GM23248 (cell line): ENCODE results near the gene AFF3. TPM values are rescaled to one million over a fixed set of nuclear protein-coding genes. Genes with fewer than 3 reads are reported as not detected.

Source experiments
- DNase-seq: peaks from one replicate; pipeline ENCODE4 v3.0.0-alpha.2; 2015
- H2AFZ ChIP-seq: fragments of 200-600 bp; sonication (generic); 2 replicates; pipeline ENCODE4 v1.6.1; 2016; ENCODE audit warnings: antibody characterized with exemption
- H3F3A ChIP-seq: fragments of 200-600 bp; sonication (generic); 2 replicates; pipeline ENCODE4 v1.6.1; 2016; ENCODE audit warnings: mild to moderate bottlenecking, antibody characterized with exemption, mixed run types; ENCODE audit not compliant: insufficient read depth
- H3K27ac ChIP-seq: fragments of 200-600 bp; sonication (generic); 2 replicates; pipeline ENCODE4 v1.5.1; 2016; ENCODE audit warnings: mild to moderate bottlenecking
- H3K27me3 ChIP-seq: fragments of 200-600 bp; sonication (generic); replicated peaks from 2 replicates; pipeline ENCODE4 v1.6.1; 2016; ENCODE audit warnings: mild to moderate bottlenecking; ENCODE audit not compliant: insufficient read depth
- H3K36me3 ChIP-seq: fragments of 200-600 bp; sonication (generic); 2 replicates; pipeline ENCODE4 v1.6.1; 2016; ENCODE audit warnings: low read depth, mild to moderate bottlenecking
- H3K4me1 ChIP-seq: fragments of 200-600 bp; sonication (generic); 2 replicates; pipeline ENCODE4 v1.6.1; 2016; ENCODE audit warnings: mild to moderate bottlenecking; ENCODE audit not compliant: insufficient read depth
- H3K4me2 ChIP-seq: fragments of 200-600 bp; sonication (generic); one replicate; pipeline ENCODE4 v1.6.1; 2016; ENCODE audit warnings: mild to moderate bottlenecking; ENCODE audit not compliant: unreplicated experiment
- H3K4me3 ChIP-seq: fragments of 200-600 bp; sonication (generic); 2 replicates; pipeline ENCODE4 v1.5.1; 2016; ENCODE audit warnings: mild to moderate bottlenecking
- H3K79me2 ChIP-seq: fragments of 200-600 bp; sonication (generic); 2 replicates; pipeline ENCODE4 v1.6.1; 2016; ENCODE audit warnings: mild to moderate bottlenecking; ENCODE audit not compliant: insufficient read depth
- H3K9ac ChIP-seq: fragments of 200-600 bp; sonication (generic); 2 replicates; pipeline ENCODE4 v1.6.1; 2016; ENCODE audit warnings: mild to moderate bottlenecking
- H3K9me2 ChIP-seq: fragments of 200-600 bp; sonication (generic); 2 replicates; pipeline ENCODE4 v1.6.1; 2016; ENCODE audit warnings: mixed run types, mild to moderate bottlenecking, moderate library complexity; ENCODE audit not compliant: insufficient read depth
- H3K9me3 ChIP-seq: fragments of 200-600 bp; sonication (generic); one replicate; pipeline ENCODE4 v1.6.1; 2017; ENCODE audit warnings: low read depth
- H4K20me1 ChIP-seq: fragments of 200-600 bp; sonication (generic); 2 replicates; pipeline ENCODE4 v1.6.0; 2016; ENCODE audit not compliant: insufficient read depth
- EZH2 ChIP-seq: fragments of 200-600 bp; sonication (generic); IDR thresholded peaks from 2 replicates; pipeline ENCODE4 v1.6.1; 2018; ENCODE audit warnings: antibody characterized with exemption, mild to moderate bottlenecking; ENCODE audit not compliant: insufficient read depth, poor library complexity, severe bottlenecking
- EZH2phosphoT487 ChIP-seq: fragments of 200-600 bp; sonication (generic); IDR thresholded peaks from 2 replicates; pipeline ENCODE4 v1.6.1; 2018; ENCODE audit warnings: antibody characterized with exemption, moderate library complexity, mild to moderate bottlenecking, low read depth; ENCODE audit not compliant: insufficient read depth
- WGBS, 2 experiments: methylation state at CpG; one replicate each; pipeline ENCODE4 v1.1.6; 2015 to 2017; ENCODE audit warnings: low lambda C conversion rate in 2 of 2, low coverage in 1 of 2; ENCODE audit errors: missing lambda C conversion rate in 2 of 2; 5-methylcytosine and 5-hydroxymethylcytosine counted together
- in situ Hi-C: fragments of 300-500 bp; cut with MboI; formaldehyde crosslinking; loops from 2 replicates; pipeline ENCODE4 v1.15.0; 2020
- polyA plus RNA-seq: library from polyadenylated mRNA; unstranded; fragments of >200 nt; fragmentation: Nextera tagmentation; extraction: Ambion mirVana; gene quantifications from 2 replicates; pipeline ENCODE4 v1.2.1, GENCODE V29; 2016
- total RNA-seq: library from RNA; depleted of rRNA; stranded (reverse); fragments of >200 nt; shearing (Covaris generic); gene quantifications from 2 replicates; pipeline ENCODE4 v1.2.3, GENCODE V29; 2014

AFF3 gene
- total and polyA plus RNA-seq, 2 experiments from 2014 or later: 0.56 to 0.86 TPM

DNA sequence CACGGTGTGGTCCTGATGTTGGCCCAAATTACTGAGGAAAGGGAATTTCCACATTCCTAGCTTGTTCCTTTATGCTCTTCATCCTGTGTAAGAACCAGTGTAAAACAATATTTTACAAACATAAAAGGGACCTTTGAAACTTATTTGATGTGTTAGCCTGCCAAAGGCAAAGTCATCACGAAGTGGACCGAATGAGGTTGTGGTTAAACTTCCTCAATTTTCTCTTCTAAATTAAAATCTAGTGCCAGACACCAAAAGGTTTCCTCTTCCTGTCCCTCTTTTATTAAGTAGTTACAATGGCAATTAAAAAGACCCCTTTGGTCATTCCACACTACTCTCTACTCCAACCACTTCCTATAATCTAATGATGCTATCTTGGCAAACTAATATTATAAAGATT lies 279.8 kb downstream of the AFF3 start:
- Histone ChIP-seq H3K9me3 (no peaks in the 10 kb centered on the region), H3K4me3 (no peak overlapping the region), H3K79me2 (no peaks in the 10 kb centered on the region), H3K4me2 (no peak overlapping the region), H3K27me3 (no peaks in the 10 kb centered on the region), H3K9ac (no peak overlapping the region), H3K27ac (no peak overlapping the region), H2AFZ (no peak overlapping the region), H3K9me2 (no peaks in the 10 kb centered on the region; the same call in 1 of the 2 replicates), H3K36me3 (no peaks in the 10 kb centered on the region), H3F3A (0 out of 2 replicates have a peak, but pooled peaks cover 16% of the 10 kb centered on the region), H4K20me1 (no peaks in the 10 kb centered on the region), H3K4me1 (peaks cover 25% of the 10 kb centered on the region)
- in situ Hi-C loops: no loop called here
- whole genome bisulfite sequencing, 2 experiments: 68 to 81% methylated on average over 3 of the region's 3 CpGs
- no peak for TF ChIP-seq EZH2phosphoT487
- TF ChIP-seq EZH2: no peak
- no peak for DNase-seq

GRCh38 chr2:99861376-99861760 lies 281.0 kb downstream of the AFF3 start:
- Histone ChIP-seq H2AFZ (no peak overlapping the region), H3K36me3 (no peaks in the 10 kb centered on the region), H3K9me2 (no peaks in the 10 kb centered on the region; the same call in 1 of the 2 replicates), H3K9ac (no peak overlapping the region), H3K27me3 (no peaks in the 10 kb centered on the region), H3K79me2 (no peaks in the 10 kb centered on the region), H3K27ac (no peak overlapping the region), H3K4me3 (no peak overlapping the region), H3K4me2 (no peak overlapping the region), H3F3A (0 out of 2 replicates have a peak, but pooled peaks cover 16% of the 10 kb centered on the region), H3K9me3 (no peaks in the 10 kb centered on the region), H3K4me1 (peaks cover 25% of the 10 kb centered on the region), H4K20me1 (no peaks in the 10 kb centered on the region)
- WGBS, 2 experiments: 86 to 93% methylated on average over 2 of the region's 2 CpGs
- DNase-seq: no peak
- in situ Hi-C loops: no loop called here
- no peak for TF ChIP-seq EZH2phosphoT487
- no peak for TF ChIP-seq EZH2

DNA sequence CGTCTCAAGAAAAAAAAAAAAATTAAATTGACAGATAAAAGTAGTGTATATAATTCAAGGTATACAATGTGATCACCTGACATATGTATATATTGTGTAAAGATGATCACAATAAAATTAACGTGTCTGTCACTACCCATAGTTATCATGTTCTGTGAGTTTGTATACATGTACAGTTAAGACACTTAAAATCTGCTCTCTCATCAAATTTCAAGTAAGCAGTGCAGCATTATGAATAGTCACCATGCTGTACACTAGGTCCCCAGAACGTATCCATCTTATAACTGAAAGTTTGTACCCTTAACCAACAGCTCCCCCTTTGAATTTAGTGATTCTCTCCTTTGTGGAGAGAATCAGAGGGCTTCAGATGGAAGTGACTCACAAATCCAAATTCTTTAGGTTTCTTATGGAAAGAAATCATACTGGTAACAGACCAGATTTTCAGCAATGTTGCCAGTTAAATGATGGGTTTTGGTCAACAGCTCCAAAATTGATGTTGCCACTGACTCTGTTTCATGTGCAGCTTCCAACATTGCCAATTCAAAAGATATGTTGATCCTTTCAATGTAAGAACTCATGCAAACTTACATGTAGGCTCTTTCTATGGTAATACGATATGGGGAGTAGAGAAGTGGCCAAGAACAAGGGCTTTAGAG lies 281.5 kb downstream of the AFF3 start:
- DNase-seq: no peak
- H4K20me1 ChIP-seq: no peaks in the 10 kb centered on the region
- H2AFZ ChIP-seq: no peak overlapping the region
- no peaks in the 10 kb centered on the region for H3K79me2 ChIP-seq
- no peaks in the 10 kb centered on the region for H3K36me3 ChIP-seq
- TF ChIP-seq EZH2phosphoT487 (no peak), EZH2 (no peak)
- 88 to 92% methylated on average over 4 of the region's 4 CpGs for WGBS, 2 experiments
- no peak overlapping the region for H3K27ac ChIP-seq
- no peak overlapping the region for H3K4me3 ChIP-seq
- in situ Hi-C loops: no loop called here
- H3F3A ChIP-seq: 0 out of 2 replicates have a peak, but pooled peaks cover 15% of the 10 kb centered on the region
- H3K9me2 ChIP-seq: no peaks in the 10 kb centered on the region; the same call in 1 of the 2 replicates
- no peaks in the 10 kb centered on the region for H3K27me3 ChIP-seq
- H3K4me2 ChIP-seq: no peak overlapping the region
- H3K9me3 ChIP-seq: no peaks in the 10 kb centered on the region
- H3K4me1 ChIP-seq: peaks cover 24% of the 10 kb centered on the region
- no peak overlapping the region for H3K9ac ChIP-seq

DNA sequence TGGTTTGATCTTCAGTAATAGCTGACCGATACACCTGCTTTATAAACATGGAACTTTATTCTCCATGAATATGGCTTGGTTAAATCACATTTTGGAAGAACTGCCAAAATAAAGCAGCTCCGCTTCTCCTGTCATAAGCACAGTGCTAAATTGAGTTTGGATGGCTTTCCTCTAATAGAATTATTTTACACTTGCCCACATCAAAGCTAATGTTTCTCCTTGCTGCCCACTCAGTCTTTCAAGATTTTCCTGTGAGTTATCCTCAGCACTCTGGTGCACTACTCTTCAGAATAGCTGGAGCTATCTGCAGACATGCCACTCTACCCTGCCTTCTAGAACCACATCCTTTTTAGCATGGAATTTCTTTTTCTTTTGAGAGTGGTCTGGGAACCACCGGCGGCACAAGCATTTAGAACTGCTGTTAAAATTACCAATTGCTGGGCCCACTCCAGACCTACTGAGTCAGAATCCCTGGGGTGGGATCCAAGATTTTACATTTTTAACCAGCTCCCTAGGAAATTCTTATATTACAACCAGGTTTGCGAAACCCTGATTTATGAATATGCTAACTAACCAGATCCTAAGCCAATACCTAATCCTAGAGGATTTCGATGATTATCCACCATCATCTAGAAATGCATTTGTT lies 283.3 kb downstream of the AFF3 start:
- Histone ChIP-seq H3K79me2 (no peaks in the 10 kb centered on the region), H3K9ac (no peak overlapping the region), H4K20me1 (no peaks in the 10 kb centered on the region), H3K27ac (no peak overlapping the region), H3K4me3 (no peak overlapping the region), H3K4me2 (peak overlapping the region; percentile 45), H2AFZ (peak overlapping the region; percentile 7; the same call in 1 of the 2 replicates), H3K27me3 (no peaks in the 10 kb centered on the region), H3K9me3 (no peaks in the 10 kb centered on the region), H3K4me1 (peaks cover 18% of the 10 kb centered on the region), H3K36me3 (no peaks in the 10 kb centered on the region), H3F3A (0 out of 2 replicates have a peak, but pooled peaks cover 4% of the 10 kb centered on the region), H3K9me2 (no peaks in the 10 kb centered on the region; the same call in 1 of the 2 replicates)
- in situ Hi-C loops: no loop called here
- 36 to 37% methylated on average over 6 of the region's 6 CpGs for WGBS, 2 experiments
- TF ChIP-seq EZH2phosphoT487 (no peak), EZH2 (no peak)
- peak; percentile 71 for DNase-seq
